ENCODE results near the gene OSTN. TPM values are rescaled to one million over a fixed set of nuclear protein-coding genes. Genes with fewer than 3 reads are reported as not detected.

The OSTN gene
- total RNA-seq, 3 donors from 2014 or later (not counting 1 experiment from before 2014, with no cell fraction given), result not detected

DNA sequence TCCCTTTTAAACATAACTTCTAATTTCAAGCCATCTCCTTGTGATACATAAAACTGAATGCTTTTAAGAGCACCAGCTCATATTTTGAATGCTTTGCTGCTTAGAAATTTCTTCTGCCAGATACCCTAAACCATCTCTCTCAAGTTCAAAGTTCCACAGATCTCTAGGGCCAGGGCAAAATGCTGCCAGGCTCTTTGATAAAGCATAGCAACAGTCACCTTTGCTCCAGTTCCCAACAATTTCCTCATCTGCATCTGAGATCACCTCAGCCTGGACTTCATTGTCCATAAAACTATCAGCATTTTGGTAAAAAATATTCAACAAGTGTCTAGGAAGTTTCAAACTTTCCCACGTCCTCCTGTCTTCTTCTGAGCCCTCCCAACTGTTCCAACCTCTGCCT is 17.5 kb downstream of the OSTN start:
- WGBS (ENCODE audit: insufficient coverage), result 58% methylated on average over 1 of the region's 1 CpG
- no peaks in the 10 kb centered on the region for H3K4me1 ChIP-seq (ENCODE audit: control insufficient read depth, insufficient read depth, low read length)
- no peak overlapping the region for H3K27ac ChIP-seq (ENCODE audit: low read length)
- H3K36me3 ChIP-seq (ENCODE audit: control insufficient read depth, insufficient read depth, low read length), result no peaks in the 10 kb centered on the region
- TF ChIP-seq, protein P1, sequence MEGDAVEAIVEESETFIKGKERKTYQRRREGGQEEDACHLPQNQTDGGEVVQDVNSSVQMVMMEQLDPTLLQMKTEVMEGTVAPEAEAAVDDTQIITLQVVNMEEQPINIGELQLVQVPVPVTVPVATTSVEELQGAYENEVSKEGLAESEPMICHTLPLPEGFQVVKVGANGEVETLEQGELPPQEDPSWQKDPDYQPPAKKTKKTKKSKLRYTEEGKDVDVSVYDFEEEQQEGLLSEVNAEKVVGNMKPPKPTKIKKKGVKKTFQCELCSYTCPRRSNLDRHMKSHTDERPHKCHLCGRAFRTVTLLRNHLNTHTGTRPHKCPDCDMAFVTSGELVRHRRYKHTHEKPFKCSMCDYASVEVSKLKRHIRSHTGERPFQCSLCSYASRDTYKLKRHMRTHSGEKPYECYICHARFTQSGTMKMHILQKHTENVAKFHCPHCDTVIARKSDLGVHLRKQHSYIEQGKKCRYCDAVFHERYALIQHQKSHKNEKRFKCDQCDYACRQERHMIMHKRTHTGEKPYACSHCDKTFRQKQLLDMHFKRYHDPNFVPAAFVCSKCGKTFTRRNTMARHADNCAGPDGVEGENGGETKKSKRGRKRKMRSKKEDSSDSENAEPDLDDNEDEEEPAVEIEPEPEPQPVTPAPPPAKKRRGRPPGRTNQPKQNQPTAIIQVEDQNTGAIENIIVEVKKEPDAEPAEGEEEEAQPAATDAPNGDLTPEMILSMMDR (IDR thresholded peaks at IDR 0.05), result no peak
- no peak overlapping the region for H3K4me3 Mint-ChIP-seq
- ATAC-seq (no peak), DNase-seq (no peak)
- H3K4me1 Mint-ChIP-seq, result no peaks in the 10 kb centered on the region
- no peak overlapping the region for H3K27ac Mint-ChIP-seq
- no peaks in the 10 kb centered on the region for H3K36me3 Mint-ChIP-seq
- H3K4me3 ChIP-seq (ENCODE audit: low read length), result no peak overlapping the region
- H3K27me3 Mint-ChIP-seq (ENCODE audit: low read depth in 2 of 2), result no peaks in the 10 kb centered on the region
- H3K9me3 Mint-ChIP-seq, result peaks cover 9 to 15% of the 10 kb centered on the region in 2 donors
- H3K27me3 ChIP-seq (ENCODE audit: control insufficient read depth, insufficient read depth, low read length), result no peaks in the 10 kb centered on the region
- peaks cover 5% of the 10 kb centered on the region for H3K9me3 ChIP-seq (ENCODE audit: control insufficient read depth, insufficient read depth, low read length)
- intact Hi-C loops (cut with micrococcal nuclease), result no loop called here

DNA sequence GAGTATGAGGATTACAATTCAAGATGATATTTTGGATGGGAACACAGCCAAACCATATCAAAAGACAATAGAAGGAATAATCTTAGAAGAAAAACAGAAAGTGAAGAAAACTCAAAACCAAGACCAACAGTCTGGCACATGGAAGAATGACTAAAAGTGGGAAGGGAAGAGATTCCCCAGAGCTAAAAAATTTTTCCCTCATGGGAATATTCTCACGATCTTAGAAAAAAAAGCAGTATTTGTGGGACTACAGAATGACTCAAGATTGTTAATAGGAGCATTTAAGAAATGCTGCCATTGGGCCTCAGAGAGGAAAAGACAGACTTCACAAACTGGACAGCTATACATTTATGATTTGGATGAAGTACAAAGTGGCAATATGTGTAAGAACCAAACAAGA is 18.3 kb downstream of the OSTN start:
- Mint-ChIP-seq H3K4me3 (no peak overlapping the region), H3K9me3 (peaks cover 9 to 15% of the 10 kb centered on the region in 2 donors), H3K27ac (no peak overlapping the region), H3K4me1 (no peaks in the 10 kb centered on the region), H3K36me3 (no peaks in the 10 kb centered on the region), H3K27me3 (ENCODE audit: low read depth in 2 of 2) (no peaks in the 10 kb centered on the region)
- TF ChIP-seq, protein P1 (IDR thresholded peaks at IDR 0.05), result no peak
- no peaks in the 10 kb centered on the region for H3K4me1 ChIP-seq (ENCODE audit: control insufficient read depth, insufficient read depth, low read length)
- intact Hi-C loops (cut with micrococcal nuclease), result no loop called here
- DNase-seq, result no peak
- no peak overlapping the region for H3K4me3 ChIP-seq (ENCODE audit: low read length)
- 100% methylated on average over 1 of the region's 1 CpG for WGBS (ENCODE audit: insufficient coverage)
- no peak overlapping the region for H3K27ac ChIP-seq (ENCODE audit: low read length)
- no peak for ATAC-seq
- no peaks in the 10 kb centered on the region for H3K27me3 ChIP-seq (ENCODE audit: control insufficient read depth, insufficient read depth, low read length)
- H3K9me3 ChIP-seq (ENCODE audit: control insufficient read depth, insufficient read depth, low read length), result peaks cover 5% of the 10 kb centered on the region
- H3K36me3 ChIP-seq (ENCODE audit: control insufficient read depth, insufficient read depth, low read length), result no peaks in the 10 kb centered on the region

- Histone ChIP-seq H3K4me3 (ENCODE audit: low read length) (no peak overlapping the region), H3K36me3 (ENCODE audit: control insufficient read depth, insufficient read depth, low read length) (no peaks in the 10 kb centered on the region), H3K27me3 (ENCODE audit: control insufficient read depth, insufficient read depth, low read length) (peaks cover 3% of the 10 kb centered on the region), H3K27ac (ENCODE audit: low read length) (no peak overlapping the region), H3K4me1 (ENCODE audit: control insufficient read depth, insufficient read depth, low read length) (no peaks in the 10 kb centered on the region), H3K9me3 (ENCODE audit: control insufficient read depth, insufficient read depth, low read length) (peaks cover under 1% of the 10 kb centered on the region)
- intact Hi-C loops (cut with micrococcal nuclease), result no loop called here
- TF ChIP-seq, protein P1 (IDR thresholded peaks at IDR 0.05), result no peak
- H3K27me3 Mint-ChIP-seq (ENCODE audit: low read depth in 2 of 2), result no peaks in the 10 kb centered on the region
- ATAC-seq (no peak), DNase-seq (no peak)
- no peak overlapping the region for H3K27ac Mint-ChIP-seq
- H3K4me1 Mint-ChIP-seq, result no peaks in the 10 kb centered on the region
- no peaks in the 10 kb centered on the region for H3K36me3 Mint-ChIP-seq
- H3K9me3 Mint-ChIP-seq, result peaks cover 11 to 15% of the 10 kb centered on the region in 2 donors
- no peak overlapping the region for H3K4me3 Mint-ChIP-seq
- 92% methylated on average over 5 of the region's 5 CpGs for WGBS (ENCODE audit: insufficient coverage)
Measured at GRCh38 chr3:191220908-191221307, 21.9 kb downstream of the OSTN start.

DNA sequence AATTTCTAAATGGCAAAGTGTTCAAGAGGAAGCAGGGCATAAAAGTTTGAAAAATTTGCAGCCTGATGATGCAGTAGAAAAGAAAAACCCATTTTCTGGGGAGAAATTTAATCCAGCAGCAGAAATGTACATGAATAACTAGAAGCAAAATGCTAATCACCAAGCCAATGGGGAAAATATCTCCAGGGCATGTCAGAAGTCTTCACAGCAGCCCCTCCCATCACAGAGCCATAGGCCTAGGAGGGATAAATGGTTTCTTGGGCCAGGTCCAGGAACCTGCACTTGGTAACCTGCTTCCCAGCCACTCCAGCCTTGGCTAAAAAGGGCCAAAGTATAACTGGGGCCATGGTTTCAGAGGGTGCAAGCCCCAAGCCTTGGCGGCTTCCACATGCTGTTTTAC is 22.6 kb downstream of the OSTN start:
- Mint-ChIP-seq H3K27me3 (ENCODE audit: low read depth in 2 of 2) (no peaks in the 10 kb centered on the region), H3K27ac (no peak overlapping the region), H3K4me1 (no peaks in the 10 kb centered on the region), H3K36me3 (no peaks in the 10 kb centered on the region), H3K9me3 (peaks cover 11 to 15% of the 10 kb centered on the region in 2 donors), H3K4me3 (no peak overlapping the region)
- H3K4me1 ChIP-seq (ENCODE audit: control insufficient read depth, insufficient read depth, low read length), result no peaks in the 10 kb centered on the region
- intact Hi-C loops (cut with micrococcal nuclease), result no loop called here
- TF ChIP-seq, protein P1 (IDR thresholded peaks at IDR 0.05), result no peak
- no peaks in the 10 kb centered on the region for H3K9me3 ChIP-seq (ENCODE audit: control insufficient read depth, insufficient read depth, low read length)
- H3K27me3 ChIP-seq (ENCODE audit: control insufficient read depth, insufficient read depth, low read length), result peaks cover 3% of the 10 kb centered on the region
- ATAC-seq (no peak), DNase-seq (no peak)
- H3K4me3 ChIP-seq (ENCODE audit: low read length), result no peak overlapping the region
- no peak overlapping the region for H3K27ac ChIP-seq (ENCODE audit: low read length)
- 100% methylated on average over 1 of the region's 1 CpG for WGBS (ENCODE audit: insufficient coverage)
- no peaks in the 10 kb centered on the region for H3K36me3 ChIP-seq (ENCODE audit: control insufficient read depth, insufficient read depth, low read length)

Measured in natural killer cell (primary cell).